HG02885 (cell line): ENCODE measurements around the gene ZIC1.

Experiments used
- ATAC-seq: cut with Tn5 transposase; IDR thresholded peaks from one replicate; pipeline ENCODE4 v1.9.1; 2021; ENCODE audit warnings: mild to moderate bottlenecking; ENCODE audit not compliant: unreplicated experiment, poor library complexity

The ZIC1 gene

GRCh38 chr3:147409143-147410115 lies at the start of gene ZIC1:
Gene ZIC1 (plus strand): TSS chr3:147409365. CDS start chr3:147410113, 748 bp downstream.
- ATAC-seq = no peak

- no peak for ATAC-seq
Observed at GRCh38 chr3:147360051-147360439, 49.1 kb upstream of the ZIC1 start.

GRCh38 chr3:147360646-147361453 lies 48.3 kb upstream of the ZIC1 start:
- ATAC-seq = no peak

- peak; percentile 70 for ATAC-seq
Observed at GRCh38 chr3:147361454-147362420, 47.4 kb upstream of the ZIC1 start.

- ATAC-seq = no peak
Observed at GRCh38 chr3:147364771-147365170, 44.4 kb upstream of the ZIC1 start.

GRCh38 chr3:147365196-147366115 lies 43.7 kb upstream of the ZIC1 start:
- no peak for ATAC-seq

GRCh38 chr3:147367676-147368075 lies 41.5 kb upstream of the ZIC1 start:
- no peak for ATAC-seq

- ATAC-seq = no peak
Observed at GRCh38 chr3:147368151-147368550, 41.0 kb upstream of the ZIC1 start.

- ATAC-seq = no peak
Observed at GRCh38 chr3:147368561-147369221, 40.5 kb upstream of the ZIC1 start.

GRCh38 chr3:147369231-147369630 lies 39.9 kb upstream of the ZIC1 start:
- no peak for ATAC-seq

- ATAC-seq = no peak
Observed at GRCh38 chr3:147369661-147370123, 39.5 kb upstream of the ZIC1 start.

GRCh38 chr3:147370349-147370748 lies 38.8 kb upstream of the ZIC1 start:
- no peak for ATAC-seq

GRCh38 chr3:147371140-147371539 lies 38.0 kb upstream of the ZIC1 start:
- no peak for ATAC-seq

GRCh38 chr3:147371771-147372340 lies 37.3 kb upstream of the ZIC1 start:
- no peak for ATAC-seq

- ATAC-seq = no peak
Observed at GRCh38 chr3:147372525-147373027, 36.6 kb upstream of the ZIC1 start.

GRCh38 chr3:147373301-147373700 lies 35.9 kb upstream of the ZIC1 start:
- ATAC-seq = no peak

- no peak for ATAC-seq
Observed at GRCh38 chr3:147377412-147378367, 31.5 kb upstream of the ZIC1 start.
